Posterior vena cava (tissue), 2 donors: ENCODE data around the gene MYO7B. TPM values are rescaled to one million over a fixed set of nuclear protein-coding genes. Genes with fewer than 3 reads are reported as not detected.

Experiments
- DNase-seq: peaks from one replicate; pipeline ENCODE4 v3.0.0-alpha.2; 2020; ENCODE audit warnings: low spot score
- intact Hi-C, 2 donors: fragments of 100-400 bp; cut with DNase I; formaldehyde crosslinking; loops; one replicate each; pipeline versions ENCODE4 v1.14.1 to v1.14.2; 2022 to 2023
- total RNA-seq, 2 donors: library from RNA; stranded (reverse); fragmentation: NEBNext Ultra II Directional; extraction: Animal tissue kit (Norgen Biotek cat#: 25700); gene quantifications; one replicate each; pipeline ENCODE4 v1.2.1, GENCODE V29; 2021
- donor health status: DM: yes; HTN: yes; CAD: no.
- donor health status: DM: yes; HTN: yes; CAD: no.

The MYO7B gene
- total RNA-seq, 2 donors from 2014 or later, result 0.67 to 0.79 TPM

DNA sequence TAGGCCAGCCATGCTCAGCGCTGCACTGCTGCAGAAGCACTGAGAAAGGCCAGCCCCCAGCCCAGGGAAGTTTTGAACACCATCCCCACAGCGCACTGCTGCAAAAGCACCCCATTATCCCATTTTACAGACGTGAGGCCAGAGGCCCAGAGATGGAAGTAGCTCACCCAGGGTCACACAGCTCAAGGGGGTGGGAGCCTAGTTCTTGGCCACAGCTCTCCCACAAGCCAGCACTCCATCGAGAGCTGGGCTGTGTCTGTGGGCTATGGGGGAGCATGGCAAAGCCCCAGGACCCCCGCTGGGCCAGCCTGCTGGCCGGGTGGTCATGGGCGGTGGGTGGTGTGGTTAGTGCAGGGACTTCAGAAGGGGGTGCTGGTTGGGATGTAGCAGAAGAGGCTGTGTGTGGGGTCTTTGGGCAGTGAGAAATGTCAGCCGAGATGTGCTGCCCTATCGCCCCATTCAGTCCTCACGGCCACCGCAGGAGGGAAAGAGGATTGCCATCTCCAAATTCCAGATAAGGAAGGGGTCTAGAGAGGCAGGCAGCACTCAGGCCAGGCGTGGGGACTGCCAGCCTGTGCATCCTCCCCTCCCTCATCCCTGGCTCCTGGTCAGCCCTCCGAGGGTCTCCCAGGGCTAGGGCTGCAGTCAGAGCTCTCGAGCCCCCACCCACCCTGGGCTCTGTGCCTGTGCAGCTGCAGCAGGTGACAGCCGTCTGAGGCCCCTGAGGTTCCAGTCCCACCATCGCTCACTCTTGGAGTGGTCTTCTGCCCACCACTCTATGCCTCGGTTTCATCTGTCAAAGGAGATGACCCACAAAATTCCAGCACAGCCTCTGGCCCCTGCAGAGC lies 93.5 kb downstream of the MYO7B start:
- no peak for DNase-seq
- intact Hi-C loops, result no loop called here

DNA sequence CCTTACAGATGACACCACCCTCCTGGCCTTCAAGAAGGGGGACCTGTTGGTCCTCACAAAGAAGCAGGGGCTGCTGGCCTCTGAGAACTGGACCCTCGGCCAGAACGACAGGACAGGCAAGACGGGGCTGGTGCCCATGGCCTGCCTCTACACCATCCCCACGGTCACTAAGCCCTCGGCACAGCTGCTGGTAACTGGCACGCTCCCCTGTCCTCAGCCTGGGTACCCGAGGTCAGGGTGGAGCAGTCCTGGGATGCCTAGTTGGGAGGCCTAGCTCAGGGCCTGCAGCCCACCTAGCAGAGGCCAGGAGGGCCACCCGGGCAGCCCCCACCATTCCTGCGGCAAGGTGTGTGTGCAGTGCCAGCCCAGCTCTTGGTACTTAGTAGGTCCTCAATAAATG lies 94.2 kb downstream of the MYO7B start:
- intact Hi-C loops, result no loop called here

DNA sequence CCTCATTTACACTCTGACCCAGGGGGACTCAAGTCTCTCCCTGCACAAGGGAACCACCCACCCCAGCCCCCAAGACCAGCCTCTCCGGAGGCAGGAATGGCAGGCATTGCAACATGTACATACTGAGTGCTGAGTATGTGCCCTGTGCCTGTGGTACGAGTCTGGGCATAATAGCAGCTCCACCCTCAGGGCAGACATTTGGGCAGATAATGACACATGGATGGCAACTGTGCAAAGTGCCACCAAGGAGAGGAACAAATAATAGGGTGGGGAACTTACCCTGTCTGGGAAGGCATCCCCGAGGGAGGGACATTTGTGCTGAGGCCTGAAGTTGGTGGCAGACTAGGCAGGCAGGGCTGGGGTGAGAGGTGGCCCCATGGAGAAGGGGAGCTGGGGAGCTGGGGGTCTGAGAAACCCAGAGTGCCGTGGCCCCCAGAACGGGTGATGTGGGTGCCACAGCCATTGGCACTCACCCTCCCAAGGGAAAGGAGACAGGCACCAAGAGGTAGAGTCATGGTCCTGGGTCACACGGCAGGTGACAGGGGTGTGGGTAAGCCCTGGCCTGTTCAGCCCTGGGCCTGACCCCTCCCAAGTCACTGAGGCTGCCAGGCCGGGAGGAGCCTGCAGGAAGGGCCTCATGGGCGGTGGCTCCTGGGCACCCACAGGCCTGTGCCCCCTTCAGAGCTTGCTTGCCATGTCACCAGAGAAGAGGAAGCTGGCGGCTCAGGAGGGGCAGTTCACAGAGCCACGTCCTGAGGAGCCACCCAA lies 94.8 kb downstream of the MYO7B start:
- intact Hi-C loops, result no loop called here
- DNase-seq, result no peak

More for the DNA sequence above, 94.2 kb downstream of the MYO7B start:
- DNase-seq, result no peak

DNA sequence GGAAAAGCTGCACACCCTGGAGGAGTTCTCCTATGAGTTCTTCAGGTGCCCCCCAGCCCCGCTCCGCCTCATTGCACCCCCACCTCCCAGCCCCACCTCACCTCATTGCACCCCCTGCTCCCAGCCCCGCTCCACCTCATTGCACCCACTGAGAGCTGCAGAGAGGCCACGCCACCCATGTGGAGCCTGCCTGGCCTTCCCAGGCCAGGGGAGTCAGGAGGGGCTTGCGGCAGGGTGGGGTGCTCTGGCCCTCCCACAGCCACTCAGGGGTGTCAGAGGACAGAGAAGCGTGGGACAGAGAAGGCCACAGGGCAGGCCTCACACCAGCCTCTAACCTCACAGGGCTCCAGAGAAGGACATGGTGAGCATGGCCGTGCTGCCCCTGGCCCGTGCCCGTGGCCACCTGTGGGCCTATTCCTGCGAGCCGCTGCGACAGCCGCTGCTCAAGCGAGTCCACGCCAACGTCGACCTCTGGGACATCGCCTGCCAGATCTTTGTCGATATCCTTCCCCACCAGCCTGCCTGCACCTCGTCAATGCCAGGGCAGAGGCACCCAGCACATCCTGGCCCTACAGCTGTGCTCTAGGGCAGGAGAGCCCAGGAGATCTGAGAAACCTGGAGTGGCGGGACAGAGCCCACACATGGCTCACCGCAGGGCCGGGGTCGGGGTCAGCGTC lies 95.5 kb downstream of the MYO7B start:
- DNase-seq, result no peak
- intact Hi-C loops, result no loop called here

DNA sequence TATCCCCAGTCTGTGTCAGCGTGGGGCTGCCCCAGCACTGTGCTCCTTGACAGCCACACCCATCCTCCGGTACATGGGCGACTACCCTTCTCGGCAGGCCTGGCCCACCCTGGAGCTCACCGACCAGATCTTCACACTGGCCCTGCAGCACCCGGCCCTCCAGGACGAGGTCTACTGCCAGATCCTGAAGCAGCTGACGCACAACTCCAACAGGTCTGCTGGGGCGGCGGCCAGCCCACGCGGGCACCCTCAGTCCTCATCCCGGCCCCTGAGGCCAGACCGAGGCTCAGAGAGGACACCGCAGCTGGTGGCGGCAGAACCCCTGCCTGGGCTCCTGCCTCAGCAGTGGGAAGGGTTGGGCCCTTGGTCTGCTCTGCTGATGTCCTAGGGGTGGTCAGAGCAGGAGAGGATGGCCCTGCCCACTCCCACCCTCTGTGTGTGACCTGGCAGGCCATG lies 96.1 kb downstream of the MYO7B start:
- intact Hi-C loops, result no loop called here
- no peak for DNase-seq

DNA sequence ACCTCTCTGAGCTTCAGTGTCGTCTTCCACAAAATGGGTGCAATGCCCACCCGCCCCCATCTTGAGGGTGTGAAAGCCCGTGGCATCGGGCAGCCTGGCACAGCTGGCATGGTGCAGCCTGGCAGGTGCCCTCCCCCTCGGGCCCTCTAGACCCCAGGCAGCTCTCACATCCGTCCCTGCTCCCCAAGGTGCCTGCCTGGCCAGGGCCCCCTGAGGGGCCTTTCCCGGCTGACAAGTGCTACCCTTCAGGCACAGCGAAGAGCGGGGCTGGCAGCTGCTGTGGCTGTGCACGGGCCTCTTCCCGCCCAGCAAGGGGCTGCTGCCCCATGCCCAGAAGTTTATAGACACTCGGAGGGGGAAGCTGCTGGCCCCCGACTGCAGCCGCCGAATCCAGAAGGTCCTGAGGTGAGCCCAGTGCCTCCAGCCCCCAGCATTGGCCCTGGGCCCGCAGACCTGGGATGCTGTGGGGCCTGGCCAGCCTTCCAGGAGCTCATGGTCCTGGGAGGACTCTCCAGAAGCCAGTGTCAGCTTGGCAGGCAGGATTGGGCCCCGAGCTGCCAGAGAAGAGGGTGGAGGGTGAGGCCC lies 96.6 kb downstream of the MYO7B start:
- DNase-seq, result no peak
- intact Hi-C loops, result no loop called here

DNA sequence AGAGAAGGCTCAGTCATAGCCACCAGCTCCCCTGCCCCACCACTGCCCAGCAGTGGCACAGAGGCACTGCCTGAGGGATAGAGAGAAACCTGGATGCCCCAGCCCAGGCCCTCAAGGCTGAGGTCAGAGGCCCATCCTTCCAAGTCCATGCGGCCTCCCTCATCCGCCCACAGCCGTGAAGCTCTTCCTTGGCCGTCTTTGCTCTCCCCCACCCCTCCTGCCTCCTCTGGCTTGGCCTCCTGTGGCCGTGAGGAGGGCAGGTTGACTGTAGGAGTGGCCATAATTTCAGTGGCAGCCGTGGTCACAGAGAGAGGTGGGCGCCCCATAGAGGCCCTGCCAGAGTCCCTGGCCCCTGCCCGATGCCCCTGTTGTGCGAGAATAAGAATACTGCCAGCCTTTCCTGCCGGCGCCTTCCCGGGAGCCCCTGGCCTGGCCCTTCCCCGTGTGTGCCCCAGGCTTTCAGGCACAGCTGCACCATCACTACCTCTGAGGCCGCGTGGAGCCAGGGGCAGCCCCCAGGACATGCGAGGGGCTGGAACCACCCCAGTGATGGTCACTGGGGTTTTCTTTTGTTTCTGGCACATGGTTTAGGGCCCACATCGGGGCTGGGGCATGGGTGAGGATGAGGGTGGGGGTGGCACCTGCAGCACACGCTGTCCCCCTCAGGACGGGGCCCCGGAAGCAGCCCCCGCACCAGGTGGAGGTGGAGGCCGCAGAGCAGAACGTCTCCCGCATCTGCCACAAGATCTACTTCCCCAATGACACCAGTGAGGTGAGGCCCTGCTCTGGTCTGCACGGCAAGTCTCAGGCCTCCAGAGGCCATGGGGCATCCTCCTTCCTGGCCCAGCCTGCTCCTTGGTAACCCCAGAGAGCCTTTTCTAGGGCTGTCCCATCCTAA lies 97.4 kb downstream of the MYO7B start:
- intact Hi-C loops, result no loop called here
- no peak for DNase-seq

DNA sequence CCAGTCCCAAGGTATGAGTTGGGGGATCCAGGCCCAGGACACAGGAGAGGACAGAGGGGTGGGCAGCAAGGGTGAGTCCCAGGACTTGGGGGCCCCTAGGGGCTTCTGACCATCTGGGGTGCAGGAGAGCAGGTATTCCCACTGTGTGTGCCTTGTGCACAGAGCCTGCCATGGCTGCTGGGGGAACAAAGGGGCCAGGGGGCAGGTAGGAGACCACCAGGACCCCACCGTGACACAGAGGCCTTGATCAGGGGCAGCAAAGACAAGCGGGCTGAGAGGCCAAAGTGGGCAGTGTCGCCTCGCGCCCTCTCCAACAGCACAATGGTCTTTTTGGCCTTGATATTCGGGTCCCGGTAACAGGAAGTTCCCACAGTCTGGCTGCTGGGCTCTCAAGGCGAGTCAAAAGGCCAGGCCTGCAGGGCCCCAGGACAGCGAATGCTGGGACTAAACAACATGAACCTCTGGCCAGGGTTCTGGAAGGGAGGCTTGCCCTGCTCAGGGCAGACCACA lies 98.1 kb downstream of the MYO7B start:
- DNase-seq, result no peak
- intact Hi-C loops, result no loop called here

DNA sequence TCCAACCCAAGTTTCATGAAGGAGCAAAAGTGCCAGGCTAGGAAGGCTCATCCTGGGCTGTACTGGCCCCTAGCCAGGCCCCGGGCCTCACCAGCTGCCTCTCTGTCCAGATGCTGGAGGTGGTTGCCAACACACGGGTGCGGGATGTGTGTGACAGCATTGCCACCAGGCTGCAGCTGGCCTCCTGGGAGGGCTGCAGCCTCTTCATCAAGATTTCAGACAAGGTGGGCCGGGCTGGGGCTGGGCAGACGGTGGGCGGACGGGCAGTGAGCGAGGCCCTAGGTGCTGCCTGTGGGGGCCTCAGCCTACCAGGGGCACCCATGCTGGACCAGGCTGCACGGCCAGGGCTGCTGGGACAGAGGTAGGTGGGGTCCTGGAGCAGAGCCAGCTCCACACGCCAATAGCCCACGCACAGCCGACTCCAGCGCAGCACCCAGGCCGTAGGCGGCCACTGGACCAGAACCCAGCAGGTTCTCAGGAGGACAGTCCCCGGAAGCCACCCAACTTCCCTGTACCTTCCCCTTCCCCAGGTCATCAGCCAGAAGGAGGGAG lies 98.7 kb downstream of the MYO7B start:
- DNase-seq, result no peak
- intact Hi-C loops, result no loop called here

DNA sequence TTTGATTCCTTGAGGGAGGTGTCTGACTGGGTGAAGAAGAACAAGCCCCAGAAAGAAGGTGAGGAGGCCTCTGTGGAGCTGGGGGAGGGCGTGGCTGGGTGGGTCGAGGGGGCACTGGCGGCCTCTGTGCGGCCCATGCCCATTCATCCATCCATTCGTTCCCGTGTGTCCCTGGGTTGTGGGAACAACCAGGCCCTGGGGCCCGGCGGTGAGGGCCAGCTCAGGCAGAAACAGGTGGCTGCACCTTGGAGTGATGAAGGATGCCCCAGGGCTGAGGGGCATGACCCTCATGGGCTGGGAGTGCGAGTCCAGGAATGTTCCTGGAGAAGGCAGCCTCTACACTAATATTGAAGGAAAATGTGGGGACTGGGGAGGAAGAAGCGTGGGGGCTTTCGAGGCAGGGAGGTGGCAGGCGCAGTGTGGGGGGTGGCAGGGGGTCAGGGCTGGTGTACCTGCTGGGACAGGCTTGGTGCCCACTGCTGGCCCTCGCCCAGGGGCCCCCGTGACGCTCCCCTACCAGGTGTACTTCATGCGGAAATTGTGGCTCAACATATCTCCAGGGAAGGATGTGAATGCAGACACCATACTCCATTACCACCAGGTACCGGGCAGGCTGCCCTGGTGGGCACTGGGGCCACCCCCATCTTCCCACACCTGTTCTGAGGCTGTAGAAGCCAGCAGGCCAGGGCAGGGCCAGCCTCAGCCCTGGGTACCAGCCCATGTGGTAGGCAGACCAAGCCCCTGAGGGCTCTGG lies 99.3 kb downstream of the MYO7B start:
- intact Hi-C loops, result no loop called here
- DNase-seq, result no peak

DNA sequence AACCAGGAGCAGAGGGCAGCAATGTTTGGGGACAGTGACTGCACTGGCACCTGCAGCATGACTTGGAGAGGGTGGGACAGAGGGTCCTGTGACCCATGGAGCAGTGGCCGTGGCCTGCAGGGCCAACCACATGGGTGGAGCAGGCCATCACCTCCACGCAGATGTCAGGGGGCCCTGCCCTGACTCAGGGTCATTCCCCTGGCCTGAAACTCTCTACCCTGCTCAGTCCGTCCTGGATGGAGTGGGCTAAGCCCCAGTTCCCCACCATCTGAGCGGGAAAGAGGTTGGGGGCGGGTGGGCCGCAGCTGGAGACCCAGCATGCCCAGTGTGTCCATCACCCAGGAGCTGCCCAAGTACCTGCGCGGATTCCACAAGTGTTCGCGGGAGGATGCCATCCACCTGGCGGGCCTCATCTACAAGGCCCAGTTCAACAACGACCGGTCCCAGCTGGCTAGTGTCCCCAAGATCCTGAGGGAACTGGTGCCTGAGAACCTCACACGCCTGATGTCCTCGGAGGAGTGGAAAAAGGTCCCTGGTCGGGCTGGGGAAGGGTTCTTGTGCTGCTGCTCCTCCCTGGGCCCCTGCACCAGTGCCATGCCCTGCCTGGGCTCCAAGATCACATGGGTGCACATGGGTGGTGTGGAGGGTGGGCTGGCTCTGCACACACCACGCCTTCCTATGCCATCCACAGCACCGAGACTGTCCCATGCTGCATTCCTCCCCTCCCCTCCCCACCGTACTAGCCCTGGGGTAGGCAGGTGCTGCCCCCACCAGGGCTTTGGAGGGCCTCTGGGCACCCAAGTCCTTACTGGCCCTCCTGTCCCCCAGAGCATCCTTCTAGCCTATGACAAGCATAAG lies 100.1 kb downstream of the MYO7B start:
- intact Hi-C loops, result no loop called here
- no peak for DNase-seq

DNA sequence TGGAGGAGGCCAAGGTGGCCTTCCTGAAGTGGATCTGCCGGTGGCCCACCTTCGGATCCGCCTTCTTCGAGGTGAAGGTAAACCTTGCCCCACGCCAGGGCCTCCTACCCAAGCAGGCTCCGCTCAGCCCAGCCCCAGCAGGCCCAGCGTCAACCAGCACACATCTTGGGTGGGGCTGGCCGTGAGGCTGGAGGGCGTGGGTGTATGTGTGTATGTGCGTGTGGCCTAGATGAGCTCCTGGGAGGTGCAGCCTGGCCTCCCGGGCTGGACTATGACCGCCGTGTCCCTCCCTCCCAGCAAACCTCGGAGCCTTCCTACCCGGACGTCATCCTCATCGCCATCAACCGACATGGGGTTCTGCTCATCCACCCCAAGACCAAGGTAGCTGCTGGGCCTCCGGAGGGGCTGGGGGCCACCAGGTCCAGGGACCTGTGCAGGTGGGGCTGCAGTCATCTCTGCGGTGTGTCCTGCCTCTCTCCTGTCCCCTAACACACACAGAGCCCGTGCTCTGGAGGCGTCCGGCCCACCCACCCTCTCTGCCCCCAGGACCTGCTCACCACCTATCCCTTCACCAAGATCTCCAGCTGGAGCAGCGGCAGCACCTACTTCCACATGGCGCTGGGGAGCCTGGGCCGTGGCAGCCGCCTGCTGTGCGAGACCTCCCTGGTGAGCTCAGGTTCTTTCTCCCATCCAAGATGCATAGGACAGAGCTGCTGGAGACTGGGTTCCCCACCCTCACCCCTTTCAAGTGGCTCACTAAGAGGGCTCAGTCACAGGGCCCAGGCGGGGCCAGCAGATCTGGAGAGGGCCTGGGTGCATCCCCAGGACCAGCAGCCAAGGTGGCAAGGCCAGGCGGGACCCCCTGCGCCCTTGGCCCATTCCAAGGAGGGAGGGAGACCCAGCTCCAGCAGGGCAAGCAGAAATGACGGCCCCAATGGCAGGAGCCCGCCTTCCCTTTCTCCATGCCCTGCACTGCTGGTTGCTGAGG lies 101.1 kb downstream of the MYO7B start:
- intact Hi-C loops, result no loop called here
- DNase-seq, result no peak

DNA sequence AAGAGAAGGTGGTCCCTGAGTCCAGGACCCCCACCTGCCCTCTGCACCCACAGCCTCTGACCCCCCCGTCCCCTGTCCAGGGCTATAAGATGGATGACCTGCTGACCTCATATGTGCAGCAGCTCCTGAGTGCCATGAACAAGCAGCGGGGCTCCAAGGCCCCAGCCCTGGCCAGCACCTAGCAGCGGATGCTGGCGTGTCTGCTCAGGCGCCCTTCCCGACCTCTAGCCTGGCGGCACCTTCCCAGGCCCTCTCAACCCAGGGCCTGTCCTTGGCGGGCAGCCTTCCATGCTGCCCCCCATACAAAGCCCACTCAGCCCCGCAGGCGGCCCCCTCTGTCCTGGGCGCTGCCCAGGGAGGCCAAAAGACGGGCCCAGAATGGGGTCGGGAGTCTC lies 101.8 kb downstream of the MYO7B start:
- intact Hi-C loops, result no loop called here
- no peak for DNase-seq

DNA sequence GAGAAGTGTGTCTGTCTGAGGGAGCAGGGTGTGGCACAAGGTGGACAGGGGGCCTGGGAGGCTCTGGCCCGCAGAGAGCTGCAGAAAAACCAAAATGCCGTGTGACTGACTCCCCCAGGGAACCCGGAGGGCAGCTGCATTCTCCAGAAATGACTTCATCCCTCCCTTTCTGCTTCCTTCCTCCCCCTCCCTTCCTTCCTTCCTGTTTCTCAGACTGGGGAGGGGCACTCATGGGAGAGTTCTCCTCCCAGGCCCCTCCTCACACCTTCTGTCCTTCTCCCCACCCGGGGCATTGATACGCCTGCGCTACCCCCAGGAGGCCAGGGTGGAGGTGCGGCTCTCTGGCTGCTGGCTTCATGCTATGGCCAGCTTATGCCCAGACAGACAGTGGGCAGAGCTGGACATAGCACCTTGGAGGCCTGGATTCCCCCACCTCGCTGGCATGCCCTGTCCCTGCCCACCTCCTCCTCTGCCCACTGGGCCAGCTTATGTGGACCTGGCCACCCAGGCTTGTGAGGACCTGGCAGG lies 102.3 kb downstream of the MYO7B start:
- no peak for DNase-seq
- intact Hi-C loops, result no loop called here

DNA sequence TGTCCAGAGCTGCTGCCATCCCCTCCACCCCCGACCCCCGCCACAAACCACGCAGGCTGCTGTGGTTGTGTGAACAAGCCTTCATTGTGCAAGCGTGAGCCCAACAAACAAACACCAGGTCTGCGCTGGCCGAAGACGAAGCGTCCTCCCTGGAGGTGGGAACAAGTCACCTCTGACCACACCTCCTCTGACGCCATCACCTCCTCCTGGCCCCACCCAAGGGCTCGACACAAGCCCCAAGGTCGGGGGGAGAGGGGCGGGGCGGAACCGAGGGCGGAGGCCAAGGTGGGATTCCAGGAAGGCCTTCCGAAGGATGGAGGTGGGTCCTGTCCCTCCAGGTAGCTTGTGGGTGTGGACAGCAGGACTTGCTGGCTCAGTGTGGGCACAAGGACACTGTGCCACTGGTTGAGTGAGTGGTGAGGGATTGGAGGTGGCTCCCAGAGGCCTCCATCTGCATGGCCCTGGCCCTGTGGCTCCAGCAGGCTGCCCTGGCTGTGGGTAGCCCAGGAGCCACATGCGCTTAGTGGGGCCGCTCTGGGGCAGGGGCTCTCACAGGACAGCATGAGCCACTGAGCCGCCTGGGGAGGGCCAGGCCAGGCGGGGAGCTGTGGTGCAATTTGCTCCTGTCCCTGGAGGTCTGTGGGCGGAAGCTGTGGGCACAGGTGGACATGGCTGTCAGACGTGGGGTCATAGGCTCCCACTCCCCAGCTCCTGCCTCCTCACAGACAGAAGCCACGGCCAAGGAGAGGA lies 103.1 kb downstream of the MYO7B start:
- DNase-seq, result no peak
- intact Hi-C loops, result no loop called here
